D721Med (cell line): ENCODE measurements around the gene LRMDA.

Experiments used
- DNase-seq: peaks from one replicate; pipeline ENCODE4 v3.0.0; 2011; ENCODE audit warnings: low spot score; ENCODE audit not compliant: insufficient read length
- FAIRE-seq: peaks from 2 replicates; lab custom pipeline; 2011; peaks lifted over from hg19 to GRCh38; lab: Jason Lieb, UNC
- CTCF ChIP-seq: IDR thresholded peaks from 2 replicates; pipeline ENCODE4 v1.5.1; 2012; ENCODE audit warnings: mild to moderate bottlenecking, control low read depth; ENCODE audit not compliant: insufficient read depth; ENCODE audit errors: missing control alignments

The LRMDA gene

GRCh38 chr10:76492026-76492425 lies 1060.6 kb downstream of the LRMDA start:
- FAIRE-seq (no peak), DNase-seq (no peak)
- no peak for TF ChIP-seq CTCF

GRCh38 chr10:76492678-76493472 lies 1061.5 kb downstream of the LRMDA start:
- no peak for DNase-seq
- FAIRE-seq = no peak
- TF ChIP-seq CTCF = no peak

- DNase-seq (no peak), FAIRE-seq (no peak)
- TF ChIP-seq CTCF = no peak
These were observed 1066.2 kb downstream of the LRMDA start for GRCh38 chr10:76497666-76498065.

GRCh38 chr10:76504823-76505222 lies 1073.4 kb downstream of the LRMDA start:
- DNase-seq = no peak
- FAIRE-seq = no peak
- TF ChIP-seq CTCF = no peak

- FAIRE-seq (no peak), DNase-seq (no peak)
- TF ChIP-seq CTCF = no peak
These were observed 1078.0 kb downstream of the LRMDA start for GRCh38 chr10:76509446-76509845.

- FAIRE-seq (no peak), DNase-seq (no peak)
- no peak for TF ChIP-seq CTCF
These were observed 1082.9 kb downstream of the LRMDA start for GRCh38 chr10:76514321-76514720.

GRCh38 chr10:76514869-76515268 lies 1083.4 kb downstream of the LRMDA start:
- no peak for DNase-seq
- no peak for FAIRE-seq
- TF ChIP-seq CTCF = no peak
